Lower lobe of right lung (tissue), 2 donors: Measurements from ENCODE around the gene KLC4. TPM values are rescaled to one million over a fixed set of nuclear protein-coding genes. Genes with fewer than 3 reads are reported as not detected.
"Not testable (repeated sequence)": the region's sequence is repeated elsewhere in the genome, so short reads cannot be mapped to it uniquely, and the experiment has no call there.

Experiments
- ATAC-seq, 2 donors: fragments of 200-7000 bp; cut with Tn5 transposase; one replicate each; pipeline ENCODE4 v1.9.1; 2020 to 2022; ENCODE audit warnings: mild to moderate bottlenecking in 2 of 2, moderate library complexity in 2 of 2
- DNase-seq: peaks from one replicate; pipeline ENCODE4 v3.0.0-alpha.2; 2020
- H3K27ac ChIP-seq: fragments of 200-600 bp; one replicate; pipeline ENCODE4 v1.8.0; 2022
- H3K27me3 ChIP-seq: fragments of 200-600 bp; one replicate; pipeline ENCODE4 v1.8.0; 2022; ENCODE audit warnings: low read depth
- H3K36me3 ChIP-seq: fragments of 200-600 bp; one replicate; pipeline ENCODE4 v1.8.0; 2022; ENCODE audit warnings: mild to moderate bottlenecking
- H3K4me1 ChIP-seq: fragments of 200-600 bp; one replicate; pipeline ENCODE4 v1.8.0; 2022
- H3K4me3 ChIP-seq: fragments of 200-600 bp; one replicate; pipeline ENCODE4 v1.8.0; 2022; ENCODE audit warnings: mild to moderate bottlenecking
- H3K9me3 ChIP-seq: fragments of 200-600 bp; one replicate; pipeline ENCODE4 v1.8.0; 2022
- intact Hi-C: fragments of 100-400 bp; cut with DNase I; formaldehyde crosslinking; loops from one replicate; pipeline ENCODE4 v1.11.0; 2022
- total RNA-seq: library from RNA; stranded (reverse); fragmentation: NEBNext Ultra II Directional; extraction: Animal tissue kit (Norgen Biotek cat#: 25700); gene quantifications from one replicate; pipeline ENCODE4 v1.2.1, GENCODE V29; 2021
- TF ChIP-seq, protein P1 (sequence below): fragments of 200-600 bp; IDR thresholded peaks from one replicate; pipeline ENCODE4 v1.8.0; 2022; ENCODE audit warnings: antibody characterized with exemption, mild to moderate bottlenecking
- donor health status: DM: no; HTN: yes; CAD: no; lungs with severe emphysema.

The KLC4 gene
- total RNA-seq, 1 donor from 2014 or later, result 45.2 TPM

DNA sequence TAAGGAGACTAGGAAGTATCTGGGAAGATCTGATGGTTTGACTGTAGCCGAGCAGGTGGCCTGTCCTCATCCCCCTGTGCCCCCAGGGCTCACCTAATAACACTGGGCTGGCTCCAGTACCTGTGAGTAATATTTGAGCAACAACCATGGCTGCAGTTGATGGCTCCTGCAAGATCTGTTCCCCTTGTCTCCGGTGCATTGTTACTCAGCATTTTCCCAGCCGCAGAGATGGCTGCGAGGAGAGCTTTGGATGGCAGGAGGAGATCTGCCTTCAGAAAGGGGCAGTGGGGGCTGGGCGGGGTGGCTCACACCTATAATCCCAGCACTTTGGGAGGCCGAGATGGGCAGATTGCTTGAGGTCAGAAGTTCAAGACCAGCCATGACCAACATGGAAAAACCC is 55.9 kb downstream of the KLC4 start:
- no peaks in the 10 kb centered on the region for H3K9me3 ChIP-seq
- TF ChIP-seq, protein P1, sequence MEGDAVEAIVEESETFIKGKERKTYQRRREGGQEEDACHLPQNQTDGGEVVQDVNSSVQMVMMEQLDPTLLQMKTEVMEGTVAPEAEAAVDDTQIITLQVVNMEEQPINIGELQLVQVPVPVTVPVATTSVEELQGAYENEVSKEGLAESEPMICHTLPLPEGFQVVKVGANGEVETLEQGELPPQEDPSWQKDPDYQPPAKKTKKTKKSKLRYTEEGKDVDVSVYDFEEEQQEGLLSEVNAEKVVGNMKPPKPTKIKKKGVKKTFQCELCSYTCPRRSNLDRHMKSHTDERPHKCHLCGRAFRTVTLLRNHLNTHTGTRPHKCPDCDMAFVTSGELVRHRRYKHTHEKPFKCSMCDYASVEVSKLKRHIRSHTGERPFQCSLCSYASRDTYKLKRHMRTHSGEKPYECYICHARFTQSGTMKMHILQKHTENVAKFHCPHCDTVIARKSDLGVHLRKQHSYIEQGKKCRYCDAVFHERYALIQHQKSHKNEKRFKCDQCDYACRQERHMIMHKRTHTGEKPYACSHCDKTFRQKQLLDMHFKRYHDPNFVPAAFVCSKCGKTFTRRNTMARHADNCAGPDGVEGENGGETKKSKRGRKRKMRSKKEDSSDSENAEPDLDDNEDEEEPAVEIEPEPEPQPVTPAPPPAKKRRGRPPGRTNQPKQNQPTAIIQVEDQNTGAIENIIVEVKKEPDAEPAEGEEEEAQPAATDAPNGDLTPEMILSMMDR, result no peak
- DNase-seq, result no peak
- ATAC-seq, result no peak
- H3K27me3 ChIP-seq, result no peaks in the 10 kb centered on the region
- H3K27ac ChIP-seq, result peak overlapping the region; percentile 71
- peaks cover 49% of the 10 kb centered on the region for H3K4me1 ChIP-seq
- intact Hi-C loops, result no loop called here
- H3K4me3 ChIP-seq, result no peak overlapping the region
- H3K36me3 ChIP-seq, result no peaks in the 10 kb centered on the region

DNA sequence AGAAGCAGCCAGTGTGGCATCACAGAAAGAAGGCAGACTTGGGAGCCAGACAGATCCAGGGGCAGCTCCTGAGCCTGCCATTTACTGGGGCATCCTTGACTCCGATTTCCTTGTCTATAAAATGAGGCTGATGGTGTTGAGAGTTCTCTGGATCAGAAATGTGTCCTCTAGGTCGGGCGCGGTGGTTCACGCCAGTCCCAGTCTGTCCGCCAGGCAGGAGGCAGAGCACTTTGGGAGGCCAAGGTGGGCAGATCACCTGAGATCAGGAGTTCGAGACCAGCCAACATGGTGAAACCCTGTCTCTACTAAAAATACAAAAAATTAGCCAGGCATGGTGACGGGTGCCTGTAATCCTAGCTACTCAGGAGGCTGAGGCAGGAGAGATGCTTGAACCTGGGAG is 58.0 kb downstream of the KLC4 start:
- H3K27me3 ChIP-seq, ATAC-seq, intact Hi-C loops, H3K27ac ChIP-seq, DNase-seq, H3K9me3 ChIP-seq, H3K4me3 ChIP-seq, H3K36me3 ChIP-seq: not testable (repeated sequence)
- H3K4me1 ChIP-seq, result peaks cover 67% of the 10 kb centered on the region

- no peak overlapping the region for H3K4me3 ChIP-seq
- no peaks in the 10 kb centered on the region for H3K9me3 ChIP-seq
- no peak for DNase-seq
- no peak for ATAC-seq
- H3K36me3 ChIP-seq, result no peaks in the 10 kb centered on the region
- no peak overlapping the region for H3K27ac ChIP-seq
- no peaks in the 10 kb centered on the region for H3K27me3 ChIP-seq
- intact Hi-C loops, result no loop called here
- TF ChIP-seq, protein P1, result no peak
- H3K4me1 ChIP-seq, result peaks cover 64% of the 10 kb centered on the region
These were observed 60.1 kb downstream of the KLC4 start for GRCh38 chr6:43119482-43119881.

GRCh38 chr6:43120101-43120763 is 60.8 kb downstream of the KLC4 start:
- H3K36me3 ChIP-seq, result no peaks in the 10 kb centered on the region
- intact Hi-C loops, result no loop called here

DNA sequence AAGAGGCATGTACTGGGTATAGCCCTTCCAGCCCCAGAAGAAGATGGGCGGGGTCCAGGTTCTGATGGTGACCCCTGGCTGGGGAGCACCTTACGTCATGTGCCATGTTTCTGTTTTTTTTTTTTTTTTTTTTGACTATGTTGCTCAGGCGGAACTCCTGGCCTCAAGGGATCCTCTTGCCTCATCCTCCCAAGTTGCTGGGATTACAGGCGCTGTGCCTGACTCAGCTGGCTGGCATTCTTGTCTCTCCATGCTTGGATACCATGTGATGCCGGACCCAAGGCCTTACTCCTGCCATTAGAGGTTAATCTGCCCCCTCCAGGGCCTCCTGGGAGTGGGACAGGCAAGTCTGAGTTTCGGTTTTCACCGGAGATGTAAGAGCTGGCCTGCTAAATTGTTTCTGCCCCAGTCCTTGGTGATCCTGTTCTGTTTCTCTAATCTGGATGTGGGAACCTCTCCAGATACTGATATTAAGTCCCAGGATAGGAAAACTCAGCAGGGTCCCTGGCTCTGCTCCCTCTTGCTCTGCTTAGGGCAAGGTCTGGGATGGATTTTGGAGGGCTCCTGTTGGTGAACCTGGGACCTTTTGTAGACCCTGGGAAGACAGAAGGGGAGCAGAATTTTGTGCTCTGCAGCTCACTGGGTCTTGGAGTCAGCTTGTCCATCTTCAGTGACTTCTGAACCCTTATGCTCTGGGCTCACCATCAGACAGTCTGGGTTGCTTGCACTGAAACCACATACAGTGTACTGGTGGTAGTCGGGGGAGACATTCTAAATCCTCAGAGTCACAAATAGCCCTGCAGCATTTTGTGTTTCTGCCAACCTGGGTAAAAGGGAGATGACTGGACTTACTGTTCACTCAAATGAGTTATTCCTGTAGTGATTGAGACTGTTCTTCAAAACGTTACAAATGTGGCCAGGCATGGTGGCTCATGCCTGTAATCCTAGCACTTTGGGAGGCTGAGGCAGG is 61.8 kb downstream of the KLC4 start:
- H3K9me3 ChIP-seq, result no peaks in the 10 kb centered on the region
- H3K27me3 ChIP-seq, result no peaks in the 10 kb centered on the region
- ATAC-seq (peak in 1 of 2 donors; percentile 25), DNase-seq (no peak)
- H3K4me1 ChIP-seq, result peaks cover 47% of the 10 kb centered on the region
- H3K27ac ChIP-seq, result peak overlapping the region; percentile 46
- no peaks in the 10 kb centered on the region for H3K36me3 ChIP-seq
- intact Hi-C loops, result no loop called here
- no peak overlapping the region for H3K4me3 ChIP-seq
- TF ChIP-seq, protein P1, result no peak

More at GRCh38 chr6:43120101-43120763, 60.8 kb downstream of the KLC4 start:
- TF ChIP-seq, protein P1, result no peak
- Histone ChIP-seq H3K4me1 (peaks cover 56% of the 10 kb centered on the region), H3K27ac (no peak overlapping the region), H3K4me3 (no peak overlapping the region), H3K27me3 (no peaks in the 10 kb centered on the region), H3K9me3 (no peaks in the 10 kb centered on the region)
- no peak for ATAC-seq
- no peak for DNase-seq

DNA sequence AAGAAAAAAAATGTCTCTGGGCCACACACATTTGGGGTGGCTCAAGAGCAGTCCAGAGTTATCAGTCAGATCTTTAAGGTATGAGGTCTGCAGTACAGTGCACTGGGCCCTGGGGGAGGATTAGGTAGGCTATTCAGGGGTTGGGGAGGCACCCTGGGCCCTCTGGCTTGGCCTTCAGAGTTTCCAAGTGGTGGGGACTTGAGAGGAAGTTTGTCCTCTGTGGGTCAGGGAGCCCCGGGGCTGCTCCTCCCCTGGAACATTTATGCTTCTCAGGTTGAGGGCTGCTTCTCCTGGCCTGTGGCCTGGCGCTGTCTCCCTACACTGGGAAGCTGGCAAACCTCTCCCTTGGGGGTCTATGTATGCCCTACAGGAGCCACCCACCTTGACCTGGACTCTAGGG is 62.7 kb downstream of the KLC4 start:
- ATAC-seq (no peak), DNase-seq (no peak)
- H3K4me1 ChIP-seq, result peaks cover 40% of the 10 kb centered on the region
- no peaks in the 10 kb centered on the region for H3K27me3 ChIP-seq
- H3K4me3 ChIP-seq, result no peak overlapping the region
- TF ChIP-seq, protein P1, result no peak
- H3K9me3 ChIP-seq, result no peaks in the 10 kb centered on the region
- no peaks in the 10 kb centered on the region for H3K36me3 ChIP-seq
- no peak overlapping the region for H3K27ac ChIP-seq
- intact Hi-C loops, result no loop called here
